ENCODE results near the gene PLEKHM3.
A peak's percentile ranks its signal among the peaks of the same experiment; 100 is the strongest.

The PLEKHM3 gene

GRCh38 chr2:207848545-207848928 is 176.8 kb downstream of the PLEKHM3 start:
- no peak for DNase-seq

- DNase-seq: peak; percentile 35
These were observed 177.4 kb downstream of the PLEKHM3 start for GRCh38 chr2:207847807-207848544.

- DNase-seq: no peak
These were observed 178.1 kb downstream of the PLEKHM3 start for GRCh38 chr2:207847098-207847806.

DNA sequence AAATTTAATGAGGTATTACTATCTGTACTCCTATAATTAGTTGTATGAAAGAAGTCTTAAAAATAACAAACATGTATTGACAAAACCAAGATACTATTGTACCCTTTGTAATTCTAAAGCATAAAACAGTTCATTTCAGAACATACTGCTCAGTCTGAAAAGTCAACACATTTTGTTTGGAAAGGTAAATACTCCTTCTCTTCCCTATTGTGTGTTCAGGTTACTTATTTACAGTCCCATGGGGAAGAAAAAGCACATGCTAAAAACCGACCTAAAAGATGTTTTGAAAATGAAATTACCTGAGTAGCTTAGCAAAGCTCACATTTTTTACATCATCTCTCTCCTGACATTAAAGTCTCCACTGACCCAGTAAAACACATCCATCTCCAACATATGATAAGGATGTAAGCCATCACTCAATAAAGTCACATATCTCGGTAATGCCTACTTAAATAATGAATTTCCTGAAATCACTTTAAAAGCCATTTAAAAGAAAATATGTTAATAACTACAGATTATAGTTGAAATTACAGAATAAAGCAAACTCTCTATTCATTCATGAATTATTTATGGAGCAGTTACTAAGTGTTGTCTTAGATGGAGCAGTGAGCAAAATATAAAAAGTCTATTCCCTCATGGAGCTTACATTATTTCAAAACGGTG is 180.0 kb downstream of the PLEKHM3 start:
- no peak for DNase-seq

DNA sequence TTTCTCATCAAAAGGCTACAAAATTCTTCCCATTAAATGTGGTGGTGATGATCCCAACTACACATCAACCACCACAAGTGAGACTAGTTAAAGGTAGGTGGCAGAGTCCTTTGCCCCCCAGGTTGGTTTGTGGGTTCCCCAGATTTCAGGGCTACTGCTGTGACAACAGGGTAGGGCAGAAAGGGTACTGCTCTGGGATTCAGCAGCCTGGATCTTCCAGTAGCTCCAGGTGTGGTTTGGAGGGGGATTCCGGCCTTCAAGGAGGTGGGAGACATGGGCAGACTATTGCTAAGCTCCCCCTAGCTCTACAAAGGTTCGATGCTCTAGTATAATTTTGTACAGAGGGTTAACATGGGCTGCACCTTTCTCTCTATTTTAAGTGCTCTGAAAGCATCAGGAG is 180.7 kb downstream of the PLEKHM3 start:
- no peak for DNase-seq

GRCh38 chr2:207840101-207840500 is 185.2 kb downstream of the PLEKHM3 start:
- no peak for DNase-seq

- DNase-seq: no peak
These were observed 185.8 kb downstream of the PLEKHM3 start for GRCh38 chr2:207839575-207839974.

- DNase-seq: no peak
These were observed 186.3 kb downstream of the PLEKHM3 start for GRCh38 chr2:207839028-207839427.

DNA sequence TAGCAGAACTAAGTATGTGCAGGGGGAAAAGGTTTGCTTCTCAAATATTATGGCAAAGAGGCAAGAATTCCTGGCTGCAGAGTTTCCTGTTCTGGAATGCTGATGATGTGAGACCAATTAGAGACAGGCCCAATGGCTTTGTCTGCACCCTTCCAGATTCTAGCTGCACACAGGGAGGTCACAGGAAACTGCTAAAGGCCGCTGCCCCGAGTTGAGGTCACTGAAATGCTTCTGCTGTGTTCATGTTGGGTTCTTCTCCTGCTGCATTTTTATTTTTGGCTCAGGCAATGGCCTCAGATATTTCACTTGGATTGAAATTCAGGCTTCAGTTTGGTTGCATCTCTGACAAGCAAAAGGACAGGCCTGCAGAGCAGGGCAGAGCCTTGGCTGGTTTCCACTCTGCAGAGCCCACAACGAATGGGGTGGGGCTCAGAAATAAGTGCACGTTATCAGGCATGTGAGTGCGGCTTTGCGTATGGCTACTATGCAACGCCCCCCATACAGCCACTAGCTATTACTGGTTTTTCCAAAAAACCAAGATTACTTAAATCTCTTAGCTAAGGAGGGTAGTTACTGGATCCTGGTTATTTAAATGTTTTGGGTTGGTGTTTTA is 188.7 kb downstream of the PLEKHM3 start:
- no peak for DNase-seq

DNA sequence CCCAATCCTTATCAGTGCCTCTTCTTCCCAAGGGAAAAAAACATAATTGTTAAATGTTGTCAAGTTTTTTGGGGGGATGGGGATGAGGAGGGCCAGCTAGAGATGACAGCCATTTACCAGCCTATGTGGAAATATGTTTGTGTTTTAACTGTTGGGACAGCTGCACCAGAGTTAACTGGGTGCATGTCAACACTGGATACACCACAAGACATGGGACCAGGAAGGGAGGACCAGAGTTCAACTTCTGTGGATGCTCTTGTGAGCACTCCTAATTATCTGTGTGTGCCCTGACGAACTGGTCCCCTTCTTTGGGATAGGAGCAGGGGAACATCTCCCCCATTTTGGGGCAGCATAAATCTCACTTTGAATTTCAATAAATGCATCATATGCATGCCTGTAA is 189.5 kb downstream of the PLEKHM3 start:
- no peak for DNase-seq

DNA sequence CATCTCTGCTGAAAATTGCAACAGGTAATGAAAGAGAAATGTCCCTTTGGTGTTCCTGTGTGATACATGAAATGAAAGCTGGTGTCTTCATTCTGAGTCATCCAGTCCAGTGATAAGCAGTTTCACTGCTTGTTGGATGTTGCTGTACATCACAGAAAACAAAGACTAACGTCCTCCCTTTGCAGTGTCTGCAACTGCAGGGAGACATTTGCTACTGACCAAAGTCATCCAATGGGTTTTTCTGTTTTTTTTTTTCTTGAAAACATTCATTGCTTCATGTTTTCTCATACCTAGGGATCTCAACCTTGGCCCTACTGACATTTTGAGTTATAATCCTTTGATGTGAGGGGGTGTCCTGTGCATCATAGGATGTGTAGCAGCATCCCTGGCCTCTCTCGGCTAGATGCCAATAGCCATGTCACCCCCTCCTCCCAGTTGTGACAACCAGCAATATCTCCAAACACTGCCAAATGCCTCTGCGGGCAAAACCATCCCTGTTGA is 192.0 kb downstream of the PLEKHM3 start:
- DNase-seq: no peak

DNA sequence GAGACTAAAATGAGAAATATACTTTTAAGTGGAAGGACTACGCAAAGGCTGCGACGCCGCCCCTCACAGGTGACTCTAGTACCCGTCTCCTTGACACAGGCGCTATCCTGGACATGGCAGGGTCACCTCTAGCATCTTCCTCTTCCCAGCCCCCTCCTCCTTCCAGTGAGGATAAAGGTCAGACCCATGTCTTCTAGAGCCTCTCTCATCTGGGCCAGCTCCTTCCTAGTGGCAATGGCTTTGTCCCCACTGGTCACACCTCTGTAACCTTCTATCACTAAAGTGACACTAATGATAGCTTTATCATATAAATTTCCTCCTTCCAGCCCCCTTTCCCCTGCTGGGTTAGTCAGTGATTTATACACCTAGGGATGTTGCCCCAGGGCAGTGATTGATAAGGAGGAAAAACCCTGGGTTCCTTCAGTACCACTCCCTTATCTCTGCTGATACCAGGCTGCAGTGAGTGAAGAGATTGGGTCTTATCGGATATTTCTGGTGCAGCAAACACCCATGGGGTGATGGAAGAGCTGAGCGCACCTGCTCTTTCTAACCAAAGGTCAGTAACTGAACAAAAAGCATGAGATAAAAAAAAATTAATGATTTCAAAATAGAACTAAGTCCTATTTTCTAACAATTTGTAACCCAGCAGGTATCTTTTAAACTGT is 193.6 kb downstream of the PLEKHM3 start:
- no peak for DNase-seq

GRCh38 chr2:207830778-207831438 is 194.4 kb downstream of the PLEKHM3 start:
- DNase-seq: no peak

DNA sequence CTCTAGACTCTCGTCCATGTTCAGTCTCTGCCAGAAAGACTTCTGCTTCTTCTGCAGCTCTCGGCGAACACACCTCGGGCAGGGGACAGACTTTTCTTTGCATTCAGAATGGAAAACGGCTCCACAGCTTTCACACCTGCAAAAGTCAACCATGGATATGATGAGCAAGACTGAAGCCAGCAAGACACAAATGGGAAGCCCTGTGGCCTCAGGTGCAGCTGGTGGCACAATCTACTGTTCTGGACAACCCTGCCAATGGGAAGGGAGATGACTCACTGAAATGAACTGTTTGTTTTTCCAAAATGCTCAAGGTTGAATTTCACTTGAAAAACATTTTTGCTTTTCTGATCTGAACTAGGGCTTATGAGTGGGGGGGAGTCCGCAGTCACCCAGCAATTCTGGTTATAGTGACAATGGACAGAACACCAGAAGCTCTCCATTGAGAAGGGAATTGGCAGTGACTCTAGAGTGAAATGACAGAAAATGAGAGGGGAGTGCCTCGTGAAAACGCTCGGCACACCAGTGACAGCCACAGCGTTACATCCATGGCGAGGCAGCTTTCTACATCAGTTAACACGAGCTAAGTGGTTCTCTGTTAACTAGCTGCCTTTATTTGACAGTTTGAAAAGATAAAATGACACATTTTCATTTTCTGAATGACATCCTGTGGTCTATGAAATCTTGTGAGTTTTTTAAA is 196.8 kb downstream of the PLEKHM3 start:
- no peak for DNase-seq

DNA sequence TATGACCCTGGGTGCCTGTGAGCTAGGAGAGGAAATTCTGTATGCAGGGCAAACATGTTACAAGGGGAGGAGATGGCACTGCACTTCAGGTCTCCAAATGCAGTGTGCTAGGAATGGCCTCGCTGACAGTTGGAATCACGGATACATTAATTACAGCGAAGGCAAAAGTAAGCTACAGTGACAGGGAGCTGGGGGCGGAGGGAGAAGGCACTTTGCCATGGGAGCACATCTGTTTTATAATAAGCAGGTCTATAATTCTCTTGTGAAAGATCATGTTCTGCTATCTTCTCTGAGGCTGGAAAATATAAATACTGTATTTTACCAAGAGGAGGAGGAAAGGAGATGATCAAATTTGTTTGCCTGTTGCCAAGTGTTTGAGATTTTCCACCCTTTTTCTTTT is 199.3 kb downstream of the PLEKHM3 start:
- DNase-seq: no peak

DNA sequence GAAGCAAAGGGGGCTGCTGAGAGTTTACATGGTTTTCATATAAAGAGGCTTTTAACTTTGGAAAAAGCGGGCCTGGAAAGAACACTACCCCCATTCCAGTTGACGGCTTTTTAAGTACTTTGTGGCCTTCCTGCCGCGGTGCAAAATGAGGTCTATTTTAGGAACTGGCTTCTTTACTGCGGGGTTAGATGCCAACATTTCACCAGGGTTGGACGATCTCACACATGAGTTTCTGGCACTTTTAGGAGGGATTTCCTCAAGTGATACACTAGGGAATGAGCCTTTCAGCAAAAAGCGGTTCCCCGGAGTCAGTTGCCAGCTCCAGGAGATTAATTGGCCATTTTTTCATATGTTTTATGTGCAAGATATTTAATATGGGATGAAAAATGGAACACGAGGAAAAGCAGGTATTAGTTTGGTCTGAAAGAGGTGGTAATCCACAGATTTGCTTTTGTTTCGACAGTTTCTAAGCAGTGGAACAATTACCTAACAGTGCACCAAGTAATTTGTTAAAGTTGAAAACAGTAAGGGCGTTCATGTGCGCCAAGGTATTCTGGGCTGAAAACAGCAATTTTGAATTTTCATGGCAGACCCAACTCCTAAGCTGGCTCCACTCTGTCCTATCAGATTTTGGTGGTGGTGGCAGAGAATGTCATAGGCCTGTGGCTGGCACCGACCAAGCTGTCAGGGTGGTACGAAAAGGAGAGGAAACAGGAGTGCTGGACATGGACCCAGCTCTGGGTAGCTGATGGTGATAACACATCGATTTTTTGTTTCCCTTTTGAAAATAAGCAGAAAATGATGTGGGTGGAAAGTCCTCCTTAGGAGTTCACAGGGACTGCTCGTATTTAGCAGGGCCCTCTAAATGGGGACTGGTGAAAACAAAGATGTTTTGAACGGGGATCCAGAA is 200.0 kb downstream of the PLEKHM3 start:
- no peak for DNase-seq

- DNase-seq: no peak
These were observed 201.5 kb downstream of the PLEKHM3 start for GRCh38 chr2:207823865-207824264.

DNA sequence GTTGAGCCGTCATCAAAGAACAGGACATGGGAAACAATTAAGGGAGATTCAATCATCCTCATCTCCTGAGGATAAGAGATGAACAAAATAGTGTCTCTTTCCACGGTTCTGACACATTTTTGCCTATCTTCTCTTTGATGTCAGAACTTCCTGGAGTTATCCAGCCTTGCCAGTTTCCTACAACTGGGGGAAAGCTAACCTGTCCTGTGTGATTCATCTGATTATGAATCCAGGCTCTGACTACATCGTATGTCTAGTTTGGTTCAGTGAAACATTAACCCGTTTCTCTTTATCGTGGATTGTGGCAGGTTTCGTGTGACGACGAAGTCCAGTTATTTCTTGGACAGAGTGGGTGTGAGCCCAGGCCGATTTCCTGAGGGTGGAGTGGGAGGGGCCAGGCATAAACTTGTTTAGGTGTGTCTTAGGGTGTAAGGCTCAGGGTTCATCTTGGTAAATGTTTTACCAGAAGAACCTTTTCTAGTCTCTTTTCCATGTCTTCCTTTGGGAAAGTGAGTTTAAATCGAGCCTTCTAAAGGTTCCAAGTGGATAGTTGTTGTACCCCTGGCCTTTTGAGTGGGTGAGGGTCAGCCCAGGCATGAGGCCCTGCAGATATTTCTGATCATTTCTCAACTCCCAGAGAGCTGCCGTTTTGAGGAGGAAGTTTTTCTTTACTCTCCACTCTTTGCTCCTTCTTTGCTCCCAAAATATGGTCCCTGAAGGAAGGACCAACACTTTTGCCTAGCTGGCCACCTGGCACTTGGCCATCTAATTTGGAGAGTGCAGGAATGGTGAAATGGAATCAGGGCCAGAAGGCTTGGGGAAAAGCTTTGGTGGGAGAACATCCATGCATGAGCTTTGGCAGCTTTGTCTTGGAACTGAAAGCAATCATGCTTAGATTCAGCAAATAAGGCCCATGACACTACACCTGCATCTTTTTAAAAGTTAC is 205.2 kb downstream of the PLEKHM3 start:
- DNase-seq: no peak

Measured in fibroblast of skin of right quadriceps (primary cell).